ENCODE measurements around the gene MAP3K20. TPM values are rescaled to one million over a fixed set of nuclear protein-coding genes. Genes with fewer than 3 reads are reported as not detected.

MAP3K20 gene
- total and polyA plus RNA-seq, 10 of the 15 experiments (the other 5 are each of a cell fraction or from before 2014, with no cell fraction given), result 0.04 to 5.6 (median 2.3) TPM

DNA sequence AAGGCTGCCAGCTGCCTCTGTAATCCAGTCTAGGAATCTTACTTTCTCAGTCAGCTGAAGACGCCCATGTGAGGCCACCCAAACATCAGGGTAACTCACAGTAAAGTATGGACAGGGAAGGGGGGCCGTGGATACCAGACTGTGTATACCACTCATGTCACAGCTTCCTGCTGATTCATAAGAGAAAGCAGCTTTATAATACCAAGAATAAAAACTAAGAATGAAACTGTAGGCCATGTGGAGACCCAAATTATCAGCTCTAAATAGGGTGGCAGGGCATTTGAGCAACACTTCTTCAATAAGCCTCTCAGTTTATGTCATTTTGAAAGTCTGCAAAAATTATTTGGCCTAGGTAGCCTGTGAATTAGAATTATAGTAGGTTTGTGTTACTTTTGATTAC is 164.0 kb downstream of the MAP3K20 start (continued):
- TF ChIP-seq, protein P1, sequence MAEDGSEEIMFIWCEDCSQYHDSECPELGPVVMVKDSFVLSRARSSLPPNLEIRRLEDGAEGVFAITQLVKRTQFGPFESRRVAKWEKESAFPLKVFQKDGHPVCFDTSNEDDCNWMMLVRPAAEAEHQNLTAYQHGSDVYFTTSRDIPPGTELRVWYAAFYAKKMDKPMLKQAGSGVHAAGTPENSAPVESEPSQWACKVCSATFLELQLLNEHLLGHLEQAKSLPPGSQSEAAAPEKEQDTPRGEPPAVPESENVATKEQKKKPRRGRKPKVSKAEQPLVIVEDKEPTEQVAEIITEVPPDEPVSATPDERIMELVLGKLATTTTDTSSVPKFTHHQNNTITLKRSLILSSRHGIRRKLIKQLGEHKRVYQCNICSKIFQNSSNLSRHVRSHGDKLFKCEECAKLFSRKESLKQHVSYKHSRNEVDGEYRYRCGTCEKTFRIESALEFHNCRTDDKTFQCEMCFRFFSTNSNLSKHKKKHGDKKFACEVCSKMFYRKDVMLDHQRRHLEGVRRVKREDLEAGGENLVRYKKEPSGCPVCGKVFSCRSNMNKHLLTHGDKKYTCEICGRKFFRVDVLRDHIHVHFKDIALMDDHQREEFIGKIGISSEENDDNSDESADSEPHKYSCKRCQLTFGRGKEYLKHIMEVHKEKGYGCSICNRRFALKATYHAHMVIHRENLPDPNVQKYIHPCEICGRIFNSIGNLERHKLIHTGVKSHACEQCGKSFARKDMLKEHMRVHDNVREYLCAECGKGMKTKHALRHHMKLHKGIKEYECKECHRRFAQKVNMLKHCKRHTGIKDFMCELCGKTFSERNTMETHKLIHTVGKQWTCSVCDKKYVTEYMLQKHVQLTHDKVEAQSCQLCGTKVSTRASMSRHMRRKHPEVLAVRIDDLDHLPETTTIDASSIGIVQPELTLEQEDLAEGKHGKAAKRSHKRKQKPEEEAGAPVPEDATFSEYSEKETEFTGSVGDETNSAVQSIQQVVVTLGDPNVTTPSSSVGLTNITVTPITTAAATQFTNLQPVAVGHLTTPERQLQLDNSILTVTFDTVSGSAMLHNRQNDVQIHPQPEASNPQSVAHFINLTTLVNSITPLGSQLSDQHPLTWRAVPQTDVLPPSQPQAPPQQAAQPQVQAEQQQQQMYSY (CRISPR knock-in tag; IDR thresholded peaks at IDR 0.05), result no peak
- TF ChIP-seq KAT2A (conservative IDR thresholded peaks at IDR 0.05; ENCODE audit: control insufficient read depth, low read depth, low read length) (no peak), NBN (IDR thresholded peaks at IDR 0.05) (no peak), NR2C2 (IDR thresholded peaks at IDR 0.05; ENCODE audit: borderline replicate concordance, control insufficient read depth, insufficient read length, low read depth) (no peak), ZNF274 (IDR thresholded peaks at IDR 0.05; ENCODE audit: insufficient read depth, insufficient read length) (no peak), CREB1 (IDR thresholded peaks at IDR 0.05; ENCODE audit: low read depth) (peak; percentile 69; the same call in 1 of the 2 replicates), NFYB (IDR thresholded peaks at IDR 0.05; ENCODE audit: insufficient read depth, low read depth, low read length) (no peak), NRF1 (conservative IDR thresholded peaks at IDR 0.05; ENCODE audit: low read depth, low read length) (no peak), EZH2 (IDR thresholded peaks at IDR 0.05; ENCODE audit: borderline replicate concordance, control insufficient read depth, low read depth, low read length) (no peak), EGR1 (IDR thresholded peaks at IDR 0.05; ENCODE audit: borderline replicate concordance in 1 of 2, low read depth in 2 of 2, low read length in 2 of 2) (no peak), BHLHE40 (IDR thresholded peaks at IDR 0.05; ENCODE audit: borderline replicate concordance in 1 of 2, low read depth in 2 of 2, low read length in 1 of 2) (peak; percentile 20 to 52; a peak in 1 of 4 replicates), GATAD2B (conservative IDR thresholded peaks at IDR 0.05; ENCODE audit: low read depth) (no peak), ZNF217 (IDR thresholded peaks at IDR 0.05) (peak; percentile 84)
- TF ChIP-seq, protein P2, sequence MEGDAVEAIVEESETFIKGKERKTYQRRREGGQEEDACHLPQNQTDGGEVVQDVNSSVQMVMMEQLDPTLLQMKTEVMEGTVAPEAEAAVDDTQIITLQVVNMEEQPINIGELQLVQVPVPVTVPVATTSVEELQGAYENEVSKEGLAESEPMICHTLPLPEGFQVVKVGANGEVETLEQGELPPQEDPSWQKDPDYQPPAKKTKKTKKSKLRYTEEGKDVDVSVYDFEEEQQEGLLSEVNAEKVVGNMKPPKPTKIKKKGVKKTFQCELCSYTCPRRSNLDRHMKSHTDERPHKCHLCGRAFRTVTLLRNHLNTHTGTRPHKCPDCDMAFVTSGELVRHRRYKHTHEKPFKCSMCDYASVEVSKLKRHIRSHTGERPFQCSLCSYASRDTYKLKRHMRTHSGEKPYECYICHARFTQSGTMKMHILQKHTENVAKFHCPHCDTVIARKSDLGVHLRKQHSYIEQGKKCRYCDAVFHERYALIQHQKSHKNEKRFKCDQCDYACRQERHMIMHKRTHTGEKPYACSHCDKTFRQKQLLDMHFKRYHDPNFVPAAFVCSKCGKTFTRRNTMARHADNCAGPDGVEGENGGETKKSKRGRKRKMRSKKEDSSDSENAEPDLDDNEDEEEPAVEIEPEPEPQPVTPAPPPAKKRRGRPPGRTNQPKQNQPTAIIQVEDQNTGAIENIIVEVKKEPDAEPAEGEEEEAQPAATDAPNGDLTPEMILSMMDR (IDR thresholded peaks at IDR 0.05 in 2 of 3, conservative IDR thresholded peaks at IDR 0.05 in 1 of 3; ENCODE audit: control insufficient read depth in 2 of 3, extremely low read depth in 1 of 3, insufficient read depth in 1 of 3, low read depth in 3 of 3, low read length in 3 of 3), result no peak
- TF ChIP-seq, protein P3, sequence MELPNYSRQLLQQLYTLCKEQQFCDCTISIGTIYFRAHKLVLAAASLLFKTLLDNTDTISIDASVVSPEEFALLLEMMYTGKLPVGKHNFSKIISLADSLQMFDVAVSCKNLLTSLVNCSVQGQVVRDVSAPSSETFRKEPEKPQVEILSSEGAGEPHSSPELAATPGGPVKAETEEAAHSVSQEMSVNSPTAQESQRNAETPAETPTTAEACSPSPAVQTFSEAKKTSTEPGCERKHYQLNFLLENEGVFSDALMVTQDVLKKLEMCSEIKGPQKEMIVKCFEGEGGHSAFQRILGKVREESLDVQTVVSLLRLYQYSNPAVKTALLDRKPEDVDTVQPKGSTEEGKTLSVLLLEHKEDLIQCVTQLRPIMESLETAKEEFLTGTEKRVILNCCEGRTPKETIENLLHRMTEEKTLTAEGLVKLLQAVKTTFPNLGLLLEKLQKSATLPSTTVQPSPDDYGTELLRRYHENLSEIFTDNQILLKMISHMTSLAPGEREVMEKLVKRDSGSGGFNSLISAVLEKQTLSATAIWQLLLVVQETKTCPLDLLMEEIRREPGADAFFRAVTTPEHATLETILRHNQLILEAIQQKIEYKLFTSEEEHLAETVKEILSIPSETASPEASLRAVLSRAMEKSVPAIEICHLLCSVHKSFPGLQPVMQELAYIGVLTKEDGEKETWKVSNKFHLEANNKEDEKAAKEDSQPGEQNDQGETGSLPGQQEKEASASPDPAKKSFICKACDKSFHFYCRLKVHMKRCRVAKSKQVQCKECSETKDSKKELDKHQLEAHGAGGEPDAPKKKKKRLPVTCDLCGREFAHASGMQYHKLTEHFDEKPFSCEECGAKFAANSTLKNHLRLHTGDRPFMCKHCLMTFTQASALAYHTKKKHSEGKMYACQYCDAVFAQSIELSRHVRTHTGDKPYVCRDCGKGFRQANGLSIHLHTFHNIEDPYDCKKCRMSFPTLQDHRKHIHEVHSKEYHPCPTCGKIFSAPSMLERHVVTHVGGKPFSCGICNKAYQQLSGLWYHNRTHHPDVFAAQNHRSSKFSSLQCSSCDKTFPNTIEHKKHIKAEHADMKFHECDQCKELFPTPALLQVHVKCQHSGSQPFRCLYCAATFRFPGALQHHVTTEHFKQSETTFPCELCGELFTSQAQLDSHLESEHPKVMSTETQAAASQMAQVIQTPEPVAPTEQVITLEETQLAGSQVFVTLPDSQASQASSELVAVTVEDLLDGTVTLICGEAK (IDR thresholded peaks at IDR 0.05; ENCODE audit: borderline replicate concordance), result no peak
- TF ChIP-seq, protein P4, sequence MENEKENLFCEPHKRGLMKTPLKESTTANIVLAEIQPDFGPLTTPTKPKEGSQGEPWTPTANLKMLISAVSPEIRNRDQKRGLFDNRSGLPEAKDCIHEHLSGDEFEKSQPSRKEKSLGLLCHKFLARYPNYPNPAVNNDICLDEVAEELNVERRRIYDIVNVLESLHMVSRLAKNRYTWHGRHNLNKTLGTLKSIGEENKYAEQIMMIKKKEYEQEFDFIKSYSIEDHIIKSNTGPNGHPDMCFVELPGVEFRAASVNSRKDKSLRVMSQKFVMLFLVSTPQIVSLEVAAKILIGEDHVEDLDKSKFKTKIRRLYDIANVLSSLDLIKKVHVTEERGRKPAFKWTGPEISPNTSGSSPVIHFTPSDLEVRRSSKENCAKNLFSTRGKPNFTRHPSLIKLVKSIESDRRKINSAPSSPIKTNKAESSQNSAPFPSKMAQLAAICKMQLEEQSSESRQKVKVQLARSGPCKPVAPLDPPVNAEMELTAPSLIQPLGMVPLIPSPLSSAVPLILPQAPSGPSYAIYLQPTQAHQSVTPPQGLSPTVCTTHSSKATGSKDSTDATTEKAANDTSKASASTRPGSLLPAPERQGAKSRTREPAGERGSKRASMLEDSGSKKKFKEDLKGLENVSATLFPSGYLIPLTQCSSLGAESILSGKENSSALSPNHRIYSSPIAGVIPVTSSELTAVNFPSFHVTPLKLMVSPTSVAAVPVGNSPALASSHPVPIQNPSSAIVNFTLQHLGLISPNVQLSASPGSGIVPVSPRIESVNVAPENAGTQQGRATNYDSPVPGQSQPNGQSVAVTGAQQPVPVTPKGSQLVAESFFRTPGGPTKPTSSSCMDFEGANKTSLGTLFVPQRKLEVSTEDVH (IDR thresholded peaks at IDR 0.05; ENCODE audit: low read depth, partially characterized antibody), result no peak
